H1 (cell line): ENCODE results near the gene RBM19.

Source experiments
- CEBPB ChIP-seq: IDR thresholded peaks from 2 replicates; pipeline ENCODE4 v1.6.1; 2012; ENCODE audit warnings: low read depth, low read length
- CREB1 ChIP-seq: IDR thresholded peaks from 2 replicates; pipeline ENCODE4 v1.6.1; 2012; ENCODE audit warnings: inconsistent platforms
- EZH2 ChIP-seq: fragments of 200-600 bp; sonication (generic); IDR thresholded peaks from 2 replicates; pipeline ENCODE4 v1.7.1; 2012; ENCODE audit warnings: low read depth, mild to moderate bottlenecking, moderate library complexity, low read length, inconsistent platforms; ENCODE audit not compliant: severe bottlenecking
- HDAC6 ChIP-seq: IDR thresholded peaks from one replicate; pipeline ENCODE4 v1.7.1; 2012; ENCODE audit warnings: low read depth, mild to moderate bottlenecking, inconsistent platforms, low read length, moderate library complexity
- KDM1A ChIP-seq: fragments of 200-600, 300-600 bp; sonication (generic); IDR thresholded peaks from 2 replicates; pipeline ENCODE4 v1.7.1; 2016; ENCODE audit warnings: mild to moderate bottlenecking, low read length, borderline replicate concordance
- PHF8 ChIP-seq: fragments of 200-600 bp; sonication (generic); conservative IDR thresholded peaks from 2 replicates; pipeline ENCODE4 v1.7.1; 2012; ENCODE audit warnings: low read depth, mild to moderate bottlenecking, inconsistent platforms, low read length, moderate library complexity
- POLR2AphosphoS5 ChIP-seq: IDR thresholded peaks from 2 replicates; pipeline ENCODE4 v1.6.1; 2011; ENCODE audit warnings: low read depth, low read length
- SP2 ChIP-seq: IDR thresholded peaks from 2 replicates; pipeline ENCODE4 v1.6.1; 2012; ENCODE audit warnings: mild to moderate bottlenecking, low read length, inconsistent platforms
- TAF1 ChIP-seq: IDR thresholded peaks from 2 replicates; pipeline ENCODE4 v1.6.1; 2011; ENCODE audit warnings: mild to moderate bottlenecking, low read depth, low read length
- TF ChIP-seq, protein P1 (sequence below), 3 experiments: IDR thresholded peaks; 1 replicate in 2 of 3; 2 replicates in 1 of 3; pipeline versions ENCODE4 v1.5.1 to v1.6.1; 2011; ENCODE audit warnings: low read length in 3 of 3, mild to moderate bottlenecking in 3 of 3, inconsistent platforms in 2 of 3, low read depth in 1 of 3, moderate library complexity in 1 of 3; ENCODE audit not compliant: insufficient read depth in 1 of 3; ENCODE audit errors: control extremely low read depth in 1 of 3
- TF ChIP-seq, protein P2 (sequence below): IDR thresholded peaks from 2 replicates; pipeline ENCODE4 v1.6.1; 2012; ENCODE audit warnings: inconsistent platforms

DNA sequence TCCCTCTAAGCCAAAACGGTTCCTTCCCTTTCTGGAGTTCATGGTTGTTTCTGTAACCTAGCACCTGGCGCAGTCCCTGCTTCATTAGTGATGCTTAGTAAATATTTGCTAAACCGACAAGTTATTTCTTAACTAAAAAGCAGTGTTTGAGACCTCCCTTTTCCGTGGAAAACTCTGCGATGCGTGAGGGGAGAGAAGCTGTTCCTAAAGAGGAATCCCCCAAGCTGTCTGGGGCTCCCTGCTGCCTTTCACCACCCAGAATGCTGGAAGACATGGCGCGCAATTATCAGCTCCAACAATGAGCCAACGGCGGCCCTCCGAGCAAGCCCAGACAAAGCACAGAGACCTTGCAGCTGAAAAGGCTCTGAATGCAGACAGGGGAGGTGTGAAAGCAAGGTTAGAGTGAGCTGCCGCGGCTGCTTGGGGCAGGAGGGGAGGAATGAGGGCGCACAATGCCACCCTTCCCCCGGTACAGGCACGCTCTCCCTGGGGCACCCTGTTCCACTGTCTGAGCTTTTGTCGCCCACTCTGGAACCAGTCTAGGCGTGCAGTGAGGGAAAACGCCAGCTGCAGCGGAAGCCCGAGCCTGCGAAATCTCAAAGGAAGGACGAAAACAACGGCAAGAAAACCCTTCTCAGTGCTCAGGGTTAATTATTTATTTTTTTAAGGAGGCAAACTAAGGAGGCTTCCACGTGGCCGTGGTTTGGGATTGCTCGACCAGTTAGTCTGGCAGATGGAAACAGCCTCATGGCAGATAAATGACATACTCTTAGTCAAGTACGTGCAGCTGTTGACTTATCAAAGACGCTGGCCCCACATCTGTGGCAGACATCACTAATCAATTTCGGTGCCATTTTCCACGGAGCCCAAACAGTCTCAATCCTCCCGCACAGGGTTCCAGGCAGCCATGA is 66.3 kb downstream of the RBM19 start:
- TF ChIP-seq TAF1 (no peak), HDAC6 (no peak), PHF8 (no peak), SP2 (no peak), KDM1A (no peak), CREB1 (no peak), POLR2AphosphoS5 (no peak), EZH2 (no peak), CEBPB (no peak)
- TF ChIP-seq, protein P1, sequence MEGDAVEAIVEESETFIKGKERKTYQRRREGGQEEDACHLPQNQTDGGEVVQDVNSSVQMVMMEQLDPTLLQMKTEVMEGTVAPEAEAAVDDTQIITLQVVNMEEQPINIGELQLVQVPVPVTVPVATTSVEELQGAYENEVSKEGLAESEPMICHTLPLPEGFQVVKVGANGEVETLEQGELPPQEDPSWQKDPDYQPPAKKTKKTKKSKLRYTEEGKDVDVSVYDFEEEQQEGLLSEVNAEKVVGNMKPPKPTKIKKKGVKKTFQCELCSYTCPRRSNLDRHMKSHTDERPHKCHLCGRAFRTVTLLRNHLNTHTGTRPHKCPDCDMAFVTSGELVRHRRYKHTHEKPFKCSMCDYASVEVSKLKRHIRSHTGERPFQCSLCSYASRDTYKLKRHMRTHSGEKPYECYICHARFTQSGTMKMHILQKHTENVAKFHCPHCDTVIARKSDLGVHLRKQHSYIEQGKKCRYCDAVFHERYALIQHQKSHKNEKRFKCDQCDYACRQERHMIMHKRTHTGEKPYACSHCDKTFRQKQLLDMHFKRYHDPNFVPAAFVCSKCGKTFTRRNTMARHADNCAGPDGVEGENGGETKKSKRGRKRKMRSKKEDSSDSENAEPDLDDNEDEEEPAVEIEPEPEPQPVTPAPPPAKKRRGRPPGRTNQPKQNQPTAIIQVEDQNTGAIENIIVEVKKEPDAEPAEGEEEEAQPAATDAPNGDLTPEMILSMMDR (IDR thresholded peaks at IDR 0.05; ENCODE audit: control extremely low read depth in 1 of 3, insufficient read depth in 1 of 3, low read depth in 1 of 3, low read length in 3 of 3): no peak
- TF ChIP-seq, protein P2, sequence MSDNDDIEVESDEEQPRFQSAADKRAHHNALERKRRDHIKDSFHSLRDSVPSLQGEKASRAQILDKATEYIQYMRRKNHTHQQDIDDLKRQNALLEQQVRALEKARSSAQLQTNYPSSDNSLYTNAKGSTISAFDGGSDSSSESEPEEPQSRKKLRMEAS: peak; percentile 37; the same call in 1 of the 2 replicates
